Stomach (tissue), 4 donors: ENCODE data around the gene THAP6.
"Not testable (repeated sequence)": the region's sequence is repeated elsewhere in the genome, so short reads cannot be mapped to it uniquely, and the experiment has no call there.

Experiments
- CTCF ChIP-seq, 7 experiments: fragments of 450-650 bp in 4 of 7; fragments of 200-600 bp in 3 of 7; sonication (generic) in 3 of 7; IDR thresholded peaks; one replicate each; pipeline ENCODE4 v1.5.1; 2016 to 2019; ENCODE audit warnings: antibody characterized with exemption in 7 of 7, control low read depth in 2 of 7, mild to moderate bottlenecking in 1 of 7
- EP300 ChIP-seq: sonication (generic); formaldehyde crosslinking; IDR thresholded peaks from one replicate; pipeline ENCODE4 v1.6.1; 2017; ENCODE audit warnings: antibody characterized with exemption

GRCh38 chr4:75509592-75509991, 4.7 kb upstream of the THAP6 start:
- TF ChIP-seq CTCF (IDR thresholded peaks at IDR 0.05); EP300: not testable (repeated sequence)
